ENCODE data around the gene SLC22A6. TPM values are rescaled to one million over a fixed set of nuclear protein-coding genes. Genes with fewer than 3 reads are reported as not detected.

The SLC22A6 gene
- total RNA-seq, 6 experiments from 2014 or later = not detected

- no peak for DNase-seq
- H3K27me3 Mint-ChIP-seq (ENCODE audit: insufficient read depth) = peaks cover 11% of the 10 kb centered on the region
- no peaks in the 10 kb centered on the region for H3K4me1 Mint-ChIP-seq (ENCODE audit: low read depth)
- no peak overlapping the region for H3K4me3 Mint-ChIP-seq
- no peaks in the 10 kb centered on the region for H3K9me3 Mint-ChIP-seq
- no peak overlapping the region for H3K27ac Mint-ChIP-seq
- H3K36me3 Mint-ChIP-seq (ENCODE audit: low read depth) = no peaks in the 10 kb centered on the region
- TF ChIP-seq CTCF (IDR thresholded peaks at IDR 0.05) = no peak
Measured at GRCh38 chr11:62983536-62984199, 1.1 kb downstream of the SLC22A6 start.

GRCh38 chr11:62981743-62982142 is 3.0 kb downstream of the SLC22A6 start:
- Mint-ChIP-seq H3K27ac (no peak overlapping the region), H3K4me3 (no peak overlapping the region), H3K9me3 (no peaks in the 10 kb centered on the region), H3K36me3 (ENCODE audit: low read depth) (no peaks in the 10 kb centered on the region), H3K27me3 (ENCODE audit: insufficient read depth) (peaks cover 11% of the 10 kb centered on the region), H3K4me1 (ENCODE audit: low read depth) (no peaks in the 10 kb centered on the region)
- DNase-seq = no peak
- no peak for TF ChIP-seq CTCF (IDR thresholded peaks at IDR 0.05)

- no peak for DNase-seq
- Mint-ChIP-seq H3K27ac (no peak overlapping the region), H3K4me3 (no peak overlapping the region), H3K4me1 (ENCODE audit: low read depth) (no peaks in the 10 kb centered on the region), H3K27me3 (ENCODE audit: insufficient read depth) (peaks cover 17% of the 10 kb centered on the region), H3K36me3 (ENCODE audit: low read depth) (no peaks in the 10 kb centered on the region), H3K9me3 (no peaks in the 10 kb centered on the region)
- TF ChIP-seq CTCF (IDR thresholded peaks at IDR 0.05) = no peak
Measured at GRCh38 chr11:62980133-62980760, 4.5 kb downstream of the SLC22A6 start.

- Mint-ChIP-seq H3K4me1 (ENCODE audit: low read depth) (no peaks in the 10 kb centered on the region), H3K27ac (no peak overlapping the region), H3K27me3 (ENCODE audit: insufficient read depth) (peaks cover 22% of the 10 kb centered on the region), H3K9me3 (no peaks in the 10 kb centered on the region), H3K36me3 (ENCODE audit: low read depth) (no peaks in the 10 kb centered on the region), H3K4me3 (no peak overlapping the region)
- TF ChIP-seq CTCF (IDR thresholded peaks at IDR 0.05) = no peak
- DNase-seq = no peak
Measured at GRCh38 chr11:62976109-62976508, 8.7 kb downstream of the SLC22A6 start.

- peaks cover 21% of the 10 kb centered on the region for H3K27me3 Mint-ChIP-seq (ENCODE audit: insufficient read depth)
Measured at GRCh38 chr11:62974848-62975522, 9.8 kb downstream of the SLC22A6 start.

More at GRCh38 chr11:62974848-62975522, 9.8 kb downstream of the SLC22A6 start:
- no peak for DNase-seq
- H3K36me3 Mint-ChIP-seq (ENCODE audit: low read depth) = no peaks in the 10 kb centered on the region
- TF ChIP-seq CTCF (IDR thresholded peaks at IDR 0.05) = peak; percentile 65
- no peak overlapping the region for H3K4me3 Mint-ChIP-seq
- no peaks in the 10 kb centered on the region for H3K9me3 Mint-ChIP-seq
- H3K27ac Mint-ChIP-seq = no peak overlapping the region
- H3K4me1 Mint-ChIP-seq (ENCODE audit: low read depth) = no peaks in the 10 kb centered on the region

Measured in HFFc6 (cell line).